Amniotic epithelial cell (primary cell): ENCODE measurements around the gene DHX35.

Source experiments
- DNase-seq: peaks from one replicate; pipeline ENCODE4 v3.0.0-alpha.2; 2010; ENCODE audit warnings: low read depth

The DHX35 gene

GRCh38 chr20:38962044-38962927 lies at the start of gene DHX35:
TSS of gene DHX35 (plus strand) at chr20:38962344. CDS start at chr20:38962368, 24 bp downstream.
- DNase-seq = peak; percentile 92

- DNase-seq = no peak
Observed at GRCh38 chr20:38915355-38915754, 46.8 kb upstream of the DHX35 start.

- no peak for DNase-seq
Observed at GRCh38 chr20:38917657-38918056, 44.5 kb upstream of the DHX35 start.

- DNase-seq = no peak
Observed at GRCh38 chr20:38918172-38918571, 44.0 kb upstream of the DHX35 start.

- no peak for DNase-seq
Observed at GRCh38 chr20:38919683-38920082, 42.5 kb upstream of the DHX35 start.

- no peak for DNase-seq
Observed at GRCh38 chr20:38920411-38920810, 41.7 kb upstream of the DHX35 start.

- DNase-seq = no peak
Observed at GRCh38 chr20:38920851-38921250, 41.3 kb upstream of the DHX35 start.

GRCh38 chr20:38924718-38925117 lies 37.4 kb upstream of the DHX35 start:
- DNase-seq = no peak

- peak; percentile 96 for DNase-seq
Observed at GRCh38 chr20:38926142-38926933, 35.8 kb upstream of the DHX35 start, which contains the start of gene FAM83D. TSS of gene FAM83D (plus strand) at chr20:38926417. CDS start at chr20:38926443, 26 bp downstream.

- DNase-seq = peak; percentile 19
Observed at GRCh38 chr20:38926934-38927616, 35.1 kb upstream of the DHX35 start.

- DNase-seq = no peak
Observed at GRCh38 chr20:38927902-38928578, 34.1 kb upstream of the DHX35 start.

- no peak for DNase-seq
Observed at GRCh38 chr20:38930242-38930569, 31.9 kb upstream of the DHX35 start.

GRCh38 chr20:38931984-38932383 lies 30.2 kb upstream of the DHX35 start:
- no peak for DNase-seq

GRCh38 chr20:38932457-38933120 lies 29.6 kb upstream of the DHX35 start:
- DNase-seq = peak; percentile 91

GRCh38 chr20:38934530-38934929 lies 27.6 kb upstream of the DHX35 start:
- DNase-seq = peak; percentile 14

GRCh38 chr20:38935285-38935684 lies 26.9 kb upstream of the DHX35 start:
- peak; percentile 44 for DNase-seq

- peak; percentile 68 for DNase-seq
Observed at GRCh38 chr20:38935967-38936407, 26.2 kb upstream of the DHX35 start.

GRCh38 chr20:38937000-38937399 lies 25.1 kb upstream of the DHX35 start:
- DNase-seq = no peak

GRCh38 chr20:38937978-38938473 lies 24.1 kb upstream of the DHX35 start:
- DNase-seq = no peak

- no peak for DNase-seq
Observed at GRCh38 chr20:38939686-38940085, 22.5 kb upstream of the DHX35 start.

- DNase-seq = no peak
Observed at GRCh38 chr20:38940644-38941043, 21.5 kb upstream of the DHX35 start.
